Measurements from ENCODE around the gene HSD17B10.

- TF ChIP-seq, protein P1, sequence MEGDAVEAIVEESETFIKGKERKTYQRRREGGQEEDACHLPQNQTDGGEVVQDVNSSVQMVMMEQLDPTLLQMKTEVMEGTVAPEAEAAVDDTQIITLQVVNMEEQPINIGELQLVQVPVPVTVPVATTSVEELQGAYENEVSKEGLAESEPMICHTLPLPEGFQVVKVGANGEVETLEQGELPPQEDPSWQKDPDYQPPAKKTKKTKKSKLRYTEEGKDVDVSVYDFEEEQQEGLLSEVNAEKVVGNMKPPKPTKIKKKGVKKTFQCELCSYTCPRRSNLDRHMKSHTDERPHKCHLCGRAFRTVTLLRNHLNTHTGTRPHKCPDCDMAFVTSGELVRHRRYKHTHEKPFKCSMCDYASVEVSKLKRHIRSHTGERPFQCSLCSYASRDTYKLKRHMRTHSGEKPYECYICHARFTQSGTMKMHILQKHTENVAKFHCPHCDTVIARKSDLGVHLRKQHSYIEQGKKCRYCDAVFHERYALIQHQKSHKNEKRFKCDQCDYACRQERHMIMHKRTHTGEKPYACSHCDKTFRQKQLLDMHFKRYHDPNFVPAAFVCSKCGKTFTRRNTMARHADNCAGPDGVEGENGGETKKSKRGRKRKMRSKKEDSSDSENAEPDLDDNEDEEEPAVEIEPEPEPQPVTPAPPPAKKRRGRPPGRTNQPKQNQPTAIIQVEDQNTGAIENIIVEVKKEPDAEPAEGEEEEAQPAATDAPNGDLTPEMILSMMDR (IDR thresholded peaks at IDR 0.05; ENCODE audit: low read depth, low read length, poor library complexity, severe bottlenecking) = no peak
- no peak for TF ChIP-seq EZH2phosphoT487 (IDR thresholded peaks at IDR 0.05; ENCODE audit: borderline replicate concordance, low read length)
Measured at GRCh38 chrX:53456254-53456653, 22.1 kb upstream of the HSD17B10 start.

Measured in DOHH2 (cell line).